ENCODE data around the gene NFKBIA. TPM values are rescaled to one million over a fixed set of nuclear protein-coding genes. Genes with fewer than 3 reads are reported as not detected.

The NFKBIA gene
- total and polyA plus RNA-seq, 2 of the 8 experiments (the other 6 are each of a cell fraction or from before 2014, with no cell fraction given), result 25.9 to 49.7 TPM

GRCh38 chr14:35387219-35387618, 17.3 kb downstream of the NFKBIA start:
- Histone ChIP-seq H3K4ac (replicated peaks; ENCODE audit: insufficient read length, low read depth, low read length) (no peak overlapping the region), H3K27ac (ENCODE audit: low read depth, low read length) (no peak overlapping the region), H3K79me2 (ENCODE audit: control insufficient read depth in 1 of 2, insufficient read depth in 2 of 2, low read length in 2 of 2) (no peaks in the 10 kb centered on the region), H4K20me1 (replicated peaks in 1 of 2; ENCODE audit: control insufficient read depth in 1 of 2, insufficient read depth in 2 of 2, low read length in 2 of 2) (no peaks in the 10 kb centered on the region), H2BK15ac (ENCODE audit: low read length) (no peak overlapping the region), H3K9me3 (ENCODE audit: insufficient read depth in 2 of 2, low read depth in 1 of 2, low read length in 1 of 2) (no peaks in the 10 kb centered on the region), H3K9ac (replicated peaks in 1 of 4; ENCODE audit: extremely low read depth in 1 of 4, low read depth in 3 of 4, low read length in 3 of 4) (no peak overlapping the region), H3K56ac (replicated peaks; ENCODE audit: insufficient read length, low read depth, low read length) (no peak overlapping the region), H3K36me3 (ENCODE audit: control insufficient read depth in 2 of 4, insufficient read depth in 4 of 4, low read length in 3 of 4) (no peaks in the 10 kb centered on the region), H2BK12ac (ENCODE audit: low read depth, low read length) (no peak overlapping the region), H2AFZ (ENCODE audit: low read length) (no peak overlapping the region), H3K23me2 (ENCODE audit: low read depth, low read length) (no peaks in the 10 kb centered on the region), H3K14ac (ENCODE audit: insufficient read length) (no peak overlapping the region), H4K5ac (ENCODE audit: insufficient read length, low read depth, low read length) (no peak overlapping the region), H4K8ac (ENCODE audit: extremely low read depth, insufficient read depth, low read length) (no peak overlapping the region), H3K79me1 (ENCODE audit: low read depth, low read length) (no peaks in the 10 kb centered on the region), H3K18ac (ENCODE audit: extremely low read depth, low read length) (no peak overlapping the region), H2BK20ac (ENCODE audit: low read length) (no peak overlapping the region), H3K27me3 (replicated peaks in 1 of 4; ENCODE audit: control insufficient read depth in 3 of 4, extremely low read depth in 1 of 4, insufficient read depth in 3 of 4, low read length in 3 of 4) (no peaks in the 10 kb centered on the region), H2AK5ac (ENCODE audit: low read depth, low read length) (no peak overlapping the region), H2BK5ac (ENCODE audit: low read depth, low read length) (no peak overlapping the region), H3K4me3 (ENCODE audit: extremely low read depth in 1 of 4, insufficient read depth in 2 of 4, low read depth in 3 of 4, low read length in 4 of 4) (no peak overlapping the region), H4K91ac (replicated peaks; ENCODE audit: insufficient read length, low read length) (no peak overlapping the region), H2BK120ac (replicated peaks; ENCODE audit: low read depth, low read length) (no peak overlapping the region), H3K4me1 (replicated peaks in 1 of 4; ENCODE audit: control insufficient read depth in 3 of 4, insufficient read depth in 4 of 4, low read length in 3 of 4) (peaks cover 0 to 7% (median 2%) of the 10 kb centered on the region in 4 experiments; a peak in 4 of 7 replicates), H3K23ac (ENCODE audit: insufficient read length) (no peak overlapping the region), H3K4me2 (ENCODE audit: insufficient read depth in 1 of 2, low read depth in 2 of 2, low read length in 2 of 2) (no peak overlapping the region)
- ChIA-PET POLR2A (ENCODE audit: partially characterized antibody) (interaction anchor here (0.6 to 2.0 kb wide), 2 partner anchors 9 to 17 kb away, joined by 3 to 11 read pairs; partner anchors contain the start of gene NFKBIA), CTCF (ENCODE audit: partially characterized antibody) (interaction anchor here (0.9 to 1.8 kb wide), 5 partner anchors 11 to 172 kb away, joined by 3 to 5 read pairs (median 3); no protein-coding TSS in a partner anchor)
- FAIRE-seq (no peak), DNase-seq (ENCODE audit: low read depth in 1 of 2, low spot score in 2 of 2) (no peak)
- 89% methylated on average over 7 of the region's 7 CpGs; no CpG with 5 or more reads in 1 of the 2 experiments for WGBS, 2 experiments (ENCODE audit: extremely low coverage in 1 of 2, insufficient coverage in 1 of 2, insufficient read length in 1 of 2, insufficient replicate concordance in 2 of 2, low coverage in 1 of 2, low lambda C conversion rate in 2 of 2, missing lambda C conversion rate in 1 of 2)
- TF ChIP-seq POU5F1 (IDR thresholded peaks at IDR 0.05; ENCODE audit: low read depth, low read length), result no peak
- TF ChIP-seq RAD21 (IDR thresholded peaks at IDR 0.05 in 1 of 2, conservative IDR thresholded peaks at IDR 0.05 in 1 of 2; ENCODE audit: low read depth in 2 of 2, low read length in 2 of 2), result no peak
- no peak for TF ChIP-seq SUZ12 (IDR thresholded peaks at IDR 0.05; ENCODE audit: low read length)
- TF ChIP-seq HDAC6 (IDR thresholded peaks at IDR 0.05; ENCODE audit: low read depth, low read length), result no peak
- no peak for TF ChIP-seq TCF12 (IDR thresholded peaks at IDR 0.05; ENCODE audit: low read depth, low read length)
- TF ChIP-seq SP2 (IDR thresholded peaks at IDR 0.05; ENCODE audit: low read length), result no peak
- no peak for TF ChIP-seq BACH1 (IDR thresholded peaks at IDR 0.05; ENCODE audit: low read length)
- TF ChIP-seq SIN3A (conservative IDR thresholded peaks at IDR 0.05 in 1 of 2, IDR thresholded peaks at IDR 0.05 in 1 of 2; ENCODE audit: low read depth in 1 of 2, low read length in 2 of 2), result no peak
- no peak for TF ChIP-seq SP4 (IDR thresholded peaks at IDR 0.05; ENCODE audit: low read length)
- TF ChIP-seq KDM5A (IDR thresholded peaks at IDR 0.05; ENCODE audit: low read length), result no peak
- no peak for TF ChIP-seq ASH2L (IDR thresholded peaks at IDR 0.05; ENCODE audit: low read length)

Measured in H1 (cell line).